ENCODE results near the gene SCPEP1.
"Not testable (repeated sequence)": the region's sequence is repeated elsewhere in the genome, so short reads cannot be mapped to it uniquely, and the experiment has no call there.

The SCPEP1 gene, protein sequence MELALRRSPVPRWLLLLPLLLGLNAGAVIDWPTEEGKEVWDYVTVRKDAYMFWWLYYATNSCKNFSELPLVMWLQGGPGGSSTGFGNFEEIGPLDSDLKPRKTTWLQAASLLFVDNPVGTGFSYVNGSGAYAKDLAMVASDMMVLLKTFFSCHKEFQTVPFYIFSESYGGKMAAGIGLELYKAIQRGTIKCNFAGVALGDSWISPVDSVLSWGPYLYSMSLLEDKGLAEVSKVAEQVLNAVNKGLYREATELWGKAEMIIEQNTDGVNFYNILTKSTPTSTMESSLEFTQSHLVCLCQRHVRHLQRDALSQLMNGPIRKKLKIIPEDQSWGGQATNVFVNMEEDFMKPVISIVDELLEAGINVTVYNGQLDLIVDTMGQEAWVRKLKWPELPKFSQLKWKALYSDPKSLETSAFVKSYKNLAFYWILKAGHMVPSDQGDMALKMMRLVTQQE

DNA sequence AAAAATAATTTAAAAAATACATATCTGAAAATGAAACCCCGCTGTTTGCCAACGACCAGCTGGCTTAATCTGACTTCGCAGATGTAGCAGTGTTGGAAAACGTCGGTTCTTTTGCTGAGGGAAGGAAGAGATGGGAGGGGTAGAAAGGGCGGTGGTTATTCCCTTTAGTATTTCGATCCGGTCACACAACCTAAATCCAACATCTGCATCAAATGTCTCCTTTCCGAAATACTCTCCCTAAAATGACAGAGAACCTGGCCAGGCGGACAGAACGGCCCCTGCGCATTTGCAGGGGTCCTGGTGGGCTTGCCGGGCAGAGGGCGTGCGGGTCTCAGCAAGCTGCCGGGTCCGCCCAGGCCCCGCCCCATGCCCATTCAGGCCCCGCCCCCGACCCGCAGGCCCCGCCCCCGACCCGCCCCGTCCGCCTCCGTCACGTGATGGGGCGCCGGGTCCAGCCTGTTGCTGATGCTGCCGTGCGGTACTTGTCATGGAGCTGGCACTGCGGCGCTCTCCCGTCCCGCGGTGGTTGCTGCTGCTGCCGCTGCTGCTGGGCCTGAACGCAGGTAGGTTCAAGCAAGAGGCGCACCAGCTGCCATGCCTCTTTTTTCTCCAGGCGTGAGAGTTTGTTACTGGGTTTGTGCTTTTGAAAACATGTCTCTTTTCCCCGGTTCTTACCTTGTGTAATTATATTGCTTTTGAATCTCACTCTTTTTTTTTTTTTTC lies at the start of gene SCPEP1:
SCPEP1 (plus strand) TSS at position 459 of the 723 bp plus-strand sequence; CDS start at position 488, 29 bp downstream.
- FAIRE-seq = no peak

DNA sequence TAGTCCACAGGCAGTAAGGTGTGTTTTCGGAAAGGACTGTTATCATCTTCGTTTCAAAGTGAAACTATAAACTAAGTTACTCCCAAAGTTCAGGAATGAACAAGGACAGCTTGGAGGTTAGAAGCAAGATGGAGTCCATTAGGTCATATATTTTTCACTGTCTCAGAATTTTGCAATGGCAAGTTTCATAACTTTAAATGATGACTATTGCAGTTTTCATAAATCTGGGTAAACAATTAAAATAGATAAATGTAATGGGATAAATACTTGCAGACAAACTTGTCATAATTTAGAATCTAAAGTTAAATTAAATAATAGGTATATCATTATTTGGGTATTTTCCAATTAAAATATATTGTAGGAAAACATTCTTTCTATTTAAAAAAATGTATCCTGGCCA lies 49.3 kb upstream of the SCPEP1 start:
- no peak for FAIRE-seq

DNA sequence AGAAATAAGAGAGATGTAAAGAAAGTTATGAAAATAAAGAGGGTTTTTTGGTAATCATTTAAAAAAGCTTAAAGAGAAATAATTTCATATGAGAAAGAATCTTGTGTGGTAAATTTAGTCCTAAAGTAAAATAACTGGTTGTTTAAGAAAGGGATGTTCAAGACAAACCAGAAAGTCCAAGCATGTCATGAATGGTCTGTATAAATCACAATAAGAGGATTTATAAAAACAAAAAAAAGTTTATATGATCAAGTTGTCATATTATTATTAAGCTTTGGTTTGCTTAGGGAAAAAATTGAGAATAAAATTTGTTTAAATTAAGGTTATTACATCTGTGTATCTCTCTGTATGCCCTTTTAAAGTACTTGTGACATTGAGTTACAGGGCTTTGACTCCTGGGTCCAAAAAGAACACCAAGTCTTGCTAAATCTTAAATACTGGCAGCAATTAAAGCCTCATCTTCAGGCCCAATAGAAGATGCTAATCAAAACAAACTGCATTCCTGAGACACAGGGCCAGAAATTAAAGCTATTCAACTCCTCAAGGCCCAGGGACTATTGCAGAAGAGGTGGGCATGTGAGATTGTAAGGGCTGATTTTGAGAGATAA lies 48.5 kb upstream of the SCPEP1 start:
- peak; percentile 39 for FAIRE-seq

DNA sequence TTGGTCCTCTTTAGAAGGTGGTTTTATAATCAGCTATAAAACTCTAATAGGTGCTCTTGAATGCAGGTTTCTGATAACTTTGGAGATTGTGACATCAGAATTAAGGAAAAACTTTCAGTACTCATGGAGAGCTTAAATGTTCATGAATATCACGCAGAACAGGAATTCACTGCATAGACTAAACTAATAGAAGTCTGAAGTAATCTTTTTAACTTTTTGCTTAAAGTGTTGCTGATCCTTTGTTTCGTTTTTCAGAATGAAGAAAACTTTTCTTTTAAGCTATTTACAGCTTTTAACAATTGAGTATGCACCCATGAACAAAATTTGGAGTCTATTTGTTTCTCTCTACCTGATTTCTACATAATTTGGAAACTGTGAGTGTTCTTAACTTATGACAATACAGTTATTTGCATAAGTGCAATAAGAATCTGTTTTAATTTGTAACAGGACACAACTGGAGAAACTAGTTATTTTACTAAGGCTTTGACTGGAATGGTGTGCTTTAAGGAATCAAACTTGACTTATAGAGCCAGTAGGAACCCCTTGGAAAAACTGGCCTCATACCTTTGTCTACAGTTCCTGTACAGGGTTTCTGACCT lies 47.1 kb upstream of the SCPEP1 start:
- FAIRE-seq = no peak

DNA sequence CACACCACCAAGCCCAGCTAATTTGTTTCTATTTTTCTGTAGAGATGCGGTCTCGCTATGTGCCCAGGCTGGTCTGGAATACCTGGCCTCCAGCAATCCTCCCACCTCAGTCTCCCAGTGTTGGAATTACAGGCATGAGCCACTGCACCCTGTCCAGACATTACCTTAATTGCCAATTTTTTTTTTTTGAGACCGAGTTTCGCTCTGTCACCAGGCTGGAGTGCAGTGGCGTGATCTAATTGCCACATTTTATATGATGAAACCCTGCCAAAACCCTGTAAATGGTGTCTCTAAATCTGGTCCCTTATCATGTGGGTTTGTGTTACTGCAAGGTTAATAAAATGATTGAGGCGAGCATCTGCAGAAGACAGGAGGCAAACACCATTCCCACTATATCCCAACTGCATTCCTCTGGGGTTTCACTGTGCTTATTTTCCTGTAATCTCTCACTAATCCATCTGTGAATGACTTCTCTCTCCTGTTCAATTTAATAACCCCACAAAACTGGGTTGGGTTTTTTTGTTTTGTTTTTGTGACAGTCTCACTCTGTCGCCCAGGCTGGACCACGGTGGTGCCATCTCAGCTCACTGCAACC lies 44.7 kb upstream of the SCPEP1 start:
- FAIRE-seq = no peak

DNA sequence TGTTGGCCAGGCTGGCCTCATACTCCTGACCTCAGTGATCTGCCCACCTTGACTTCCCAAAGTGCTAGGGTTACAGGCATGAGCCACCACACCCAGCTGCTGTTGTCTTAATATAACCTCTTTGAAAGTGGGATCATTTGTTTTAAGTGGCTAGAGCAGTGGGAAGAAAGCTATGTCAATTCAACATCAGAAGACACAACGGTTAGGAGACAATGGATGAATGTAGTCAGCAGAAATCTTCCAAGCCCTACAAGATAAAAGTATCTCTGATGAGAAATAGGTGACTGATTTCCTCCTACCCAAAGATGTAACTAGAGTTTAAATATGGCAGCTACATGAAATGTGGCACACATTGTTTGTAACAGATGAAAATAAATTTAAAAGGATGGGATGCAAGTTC lies 44.1 kb upstream of the SCPEP1 start:
- FAIRE-seq = no peak

DNA sequence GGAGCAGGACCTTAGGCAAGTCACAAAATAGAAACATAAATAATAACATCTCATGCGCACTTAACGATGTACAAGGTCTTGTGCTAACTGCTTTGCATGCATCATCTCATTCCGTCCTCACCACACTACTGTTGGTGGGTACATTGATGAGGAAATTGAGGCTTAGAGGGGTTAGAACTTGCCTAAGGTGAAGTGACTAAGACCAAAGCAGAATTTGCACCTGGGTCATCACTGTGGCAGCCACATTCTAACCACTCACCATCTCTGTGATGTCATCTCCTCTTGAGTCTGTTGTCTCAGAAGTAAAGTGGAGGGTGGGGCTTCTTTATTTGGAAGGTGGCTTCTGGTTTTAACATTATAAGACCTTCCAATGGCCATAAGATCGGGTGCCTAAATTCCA lies 43.7 kb upstream of the SCPEP1 start:
- FAIRE-seq = no peak

DNA sequence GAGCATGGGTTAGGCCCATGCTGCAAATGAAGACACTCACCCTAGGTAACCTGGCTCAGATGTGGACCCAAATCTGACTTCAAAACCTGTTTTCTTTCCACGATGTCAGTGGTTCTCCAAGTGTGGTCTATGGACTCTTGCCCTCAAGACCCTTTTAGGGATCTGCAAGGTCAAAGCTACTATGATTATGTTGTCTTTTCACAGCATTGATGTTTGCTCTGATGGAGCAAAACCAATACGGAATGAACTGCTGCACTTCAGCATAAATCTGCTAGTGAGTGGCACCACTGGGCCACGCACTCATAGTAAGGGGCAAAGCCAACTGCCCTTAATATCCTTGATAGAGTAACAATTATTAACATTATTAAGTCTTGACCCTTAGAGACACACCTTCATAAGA lies 42.5 kb upstream of the SCPEP1 start:
- FAIRE-seq = no peak

DNA sequence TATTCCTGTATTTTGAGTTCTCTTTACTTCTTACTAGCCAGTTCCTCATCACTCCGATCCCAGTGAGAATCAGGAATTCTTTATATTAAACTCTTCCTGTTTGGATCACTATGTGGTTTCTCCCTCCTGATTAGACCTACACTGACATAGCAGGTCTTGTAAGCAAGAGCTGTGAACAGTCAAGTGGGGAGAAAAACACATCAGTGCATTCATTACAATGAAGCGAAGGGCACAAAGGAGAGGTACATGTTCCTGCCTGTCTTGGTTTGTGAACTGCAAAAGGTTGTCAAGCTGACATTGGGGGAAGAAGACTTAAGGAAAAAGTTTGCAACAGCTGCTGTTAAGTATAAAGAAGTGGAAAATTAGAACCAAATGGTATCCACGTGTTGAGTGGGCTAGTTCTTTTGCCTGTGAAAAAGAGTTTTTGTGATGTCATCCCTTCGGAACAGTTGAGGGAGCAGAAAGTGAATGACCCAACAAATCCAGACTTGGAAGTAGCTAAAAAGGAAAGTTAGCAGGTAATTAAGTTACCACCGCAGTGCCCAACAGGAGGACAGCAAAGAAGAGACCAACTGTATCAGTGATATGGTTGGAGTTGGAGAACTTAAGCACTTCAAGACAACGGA lies 41.1 kb upstream of the SCPEP1 start:
- no peak for FAIRE-seq

DNA sequence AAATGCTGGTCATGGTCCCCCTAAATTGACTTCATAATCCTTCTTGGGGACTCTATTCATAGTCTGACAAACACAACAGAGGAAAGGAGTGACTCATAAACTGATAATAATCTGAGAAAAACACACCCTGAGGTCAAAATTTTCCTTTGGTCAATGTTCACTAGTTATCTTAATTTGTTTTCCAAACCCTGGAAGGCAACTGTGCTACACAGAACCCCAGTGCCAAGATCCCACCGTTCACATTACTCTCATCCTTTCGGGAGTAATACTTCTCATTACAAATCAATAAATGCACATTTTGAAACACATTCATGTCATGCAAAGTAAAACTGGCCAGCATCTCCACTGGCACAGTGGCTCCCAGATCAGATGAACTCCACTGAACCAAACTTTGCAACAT lies 40.2 kb upstream of the SCPEP1 start:
- FAIRE-seq = no peak

DNA sequence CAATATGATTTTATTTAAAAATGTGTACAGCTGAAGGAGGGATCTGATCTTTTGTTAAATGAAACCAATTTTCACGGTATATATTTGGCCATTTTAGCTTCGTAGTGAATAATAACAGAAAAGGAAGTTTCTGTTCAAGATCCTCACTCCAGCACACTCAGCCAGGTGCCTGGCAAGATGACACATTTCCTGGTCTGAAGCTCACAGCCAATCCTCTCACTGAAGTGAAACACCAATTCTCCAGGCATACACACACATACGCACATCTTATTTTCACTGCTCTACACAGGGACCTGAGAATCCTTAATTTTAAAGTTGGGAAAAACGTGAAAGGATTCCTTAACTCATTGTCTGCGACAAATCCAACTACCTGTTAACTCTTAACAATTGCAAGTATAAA lies 39.7 kb upstream of the SCPEP1 start:
- FAIRE-seq = not testable (repeated sequence)

DNA sequence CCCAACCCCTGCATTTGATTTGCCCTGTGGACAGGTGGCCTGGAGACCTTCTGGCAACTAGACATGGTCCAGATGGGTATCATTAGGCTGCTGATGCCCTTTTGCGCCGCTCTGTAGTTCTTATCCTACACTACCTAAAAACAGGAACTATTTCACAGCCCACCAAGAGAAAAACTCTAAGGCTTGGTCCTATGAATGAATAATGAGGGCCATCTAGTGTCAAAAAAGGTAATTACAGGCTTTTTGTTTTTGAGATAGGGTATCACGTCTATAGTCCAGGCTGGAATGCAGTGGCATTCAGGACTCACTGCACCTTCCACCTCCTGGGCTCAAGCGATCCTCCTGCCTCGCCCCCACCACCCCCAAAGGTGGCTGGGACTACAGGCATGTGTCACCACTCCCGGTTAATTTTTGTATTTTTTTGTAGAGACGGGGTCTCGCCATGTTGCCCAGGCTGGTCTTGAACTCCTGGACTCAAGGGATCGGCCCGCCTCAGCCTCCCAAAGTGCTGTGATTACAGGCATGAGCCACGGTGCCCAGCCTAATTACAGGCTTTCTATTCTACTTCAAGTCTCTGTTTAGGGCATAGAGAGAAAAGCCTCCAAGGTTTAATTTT lies 38.0 kb upstream of the SCPEP1 start:
- no peak for FAIRE-seq

DNA sequence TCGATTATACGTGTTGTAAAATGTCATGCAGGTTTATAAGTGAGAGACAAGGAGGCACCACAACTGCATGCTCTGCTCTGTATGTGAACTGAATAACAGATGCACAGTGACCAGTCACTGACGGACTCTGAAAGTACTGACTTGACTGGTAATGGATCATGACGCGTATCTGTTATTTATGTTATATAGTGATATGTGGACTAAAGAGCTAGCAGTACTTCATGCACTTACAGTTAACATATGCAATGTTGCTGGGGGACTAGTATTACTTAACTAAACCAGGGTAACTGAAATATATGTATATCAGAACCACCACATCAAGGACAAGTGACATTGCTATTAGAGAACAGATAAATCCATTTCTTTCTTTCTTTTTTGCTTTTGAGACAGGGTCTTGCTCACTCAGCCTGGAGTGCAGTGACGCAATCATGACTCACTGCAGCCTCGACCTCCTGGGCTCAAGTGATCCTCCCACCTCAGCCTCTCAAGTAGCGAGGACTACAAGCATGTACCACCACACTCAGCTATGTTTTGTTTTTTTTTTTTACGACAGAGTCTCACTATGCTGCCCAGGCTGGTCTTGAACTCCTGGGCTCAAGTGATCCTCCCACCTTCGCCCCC lies 34.3 kb upstream of the SCPEP1 start:
- no peak for FAIRE-seq

DNA sequence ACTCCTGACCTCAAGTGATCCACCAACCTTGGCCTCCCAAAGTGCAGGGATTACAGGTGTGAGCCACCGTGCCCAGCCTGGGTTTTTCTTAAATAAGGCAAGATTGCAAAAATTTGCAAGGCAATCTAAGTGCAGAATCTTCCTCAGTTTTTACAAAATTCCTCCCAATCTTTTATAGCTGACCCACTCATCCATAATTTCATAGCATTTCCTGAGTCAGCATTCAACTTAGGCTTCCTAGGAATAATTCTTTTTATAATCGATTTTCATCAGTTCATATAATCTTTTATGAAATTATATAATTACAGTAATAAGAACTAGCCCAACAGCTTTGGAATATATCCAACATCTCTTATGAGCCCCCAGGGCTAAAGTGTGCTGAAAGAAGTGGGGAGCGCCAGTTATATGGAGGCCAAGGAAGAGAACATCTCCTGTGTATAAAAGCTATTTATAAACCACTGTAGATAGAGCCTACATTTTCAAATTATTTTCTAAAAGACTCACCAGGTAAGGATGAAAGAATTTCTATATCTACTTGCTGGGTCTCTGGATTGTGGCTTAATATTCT lies 31.9 kb upstream of the SCPEP1 start:
- no peak for FAIRE-seq

DNA sequence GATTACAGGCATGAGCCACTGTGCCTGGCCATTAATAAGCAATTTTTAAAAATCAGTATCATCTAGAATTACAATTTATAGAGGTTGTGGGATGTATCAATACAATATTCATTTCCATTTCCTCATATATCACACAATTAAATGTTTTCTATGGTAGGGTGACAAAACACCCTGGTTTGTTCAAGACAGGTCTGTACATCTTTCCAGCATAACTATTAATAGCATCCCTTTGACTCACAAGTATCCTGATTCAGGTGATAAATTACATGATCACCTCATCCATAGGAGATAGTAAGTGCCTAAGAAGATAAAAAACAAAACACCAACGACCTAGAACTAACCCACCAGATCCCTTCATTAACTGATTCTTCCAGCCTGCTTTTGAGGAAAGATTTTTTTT lies 30.2 kb upstream of the SCPEP1 start:
- no peak for FAIRE-seq

DNA sequence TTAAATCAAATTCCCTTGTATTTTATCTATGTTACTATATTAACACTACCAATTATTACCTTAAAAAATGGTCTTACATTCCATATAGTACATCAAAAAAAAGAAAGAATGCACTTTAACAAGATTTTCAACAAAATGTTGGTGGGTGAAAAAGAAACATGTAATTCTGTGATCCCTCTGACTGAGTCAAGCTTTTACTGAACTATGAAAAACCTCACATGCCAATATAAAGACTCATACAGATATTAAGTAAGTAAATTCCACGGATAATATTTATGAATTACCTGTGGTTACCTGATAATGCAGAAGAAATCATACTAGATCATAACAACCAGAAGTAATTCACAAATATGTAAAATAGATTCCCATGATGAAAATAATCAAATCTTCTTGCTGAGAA lies 29.4 kb upstream of the SCPEP1 start:
- FAIRE-seq = no peak

DNA sequence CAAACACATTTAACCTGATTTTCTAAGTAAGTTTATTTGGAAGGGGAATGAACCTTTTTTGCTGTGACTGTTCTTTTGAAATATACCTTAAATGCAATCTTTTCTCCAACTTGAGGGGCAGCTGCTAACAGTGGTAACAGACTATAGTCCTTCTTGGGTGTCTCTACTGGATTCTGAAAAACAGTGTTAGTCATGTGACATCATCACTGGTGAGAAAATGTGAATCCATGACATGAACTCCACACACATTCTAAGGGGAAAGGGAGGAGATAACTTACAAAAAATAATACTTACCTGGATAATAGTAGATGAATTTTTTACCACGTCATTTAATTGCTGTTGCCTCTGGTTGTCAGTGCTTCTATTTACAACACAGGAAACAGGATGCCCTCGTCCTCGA lies 28.3 kb upstream of the SCPEP1 start:
- FAIRE-seq = no peak

DNA sequence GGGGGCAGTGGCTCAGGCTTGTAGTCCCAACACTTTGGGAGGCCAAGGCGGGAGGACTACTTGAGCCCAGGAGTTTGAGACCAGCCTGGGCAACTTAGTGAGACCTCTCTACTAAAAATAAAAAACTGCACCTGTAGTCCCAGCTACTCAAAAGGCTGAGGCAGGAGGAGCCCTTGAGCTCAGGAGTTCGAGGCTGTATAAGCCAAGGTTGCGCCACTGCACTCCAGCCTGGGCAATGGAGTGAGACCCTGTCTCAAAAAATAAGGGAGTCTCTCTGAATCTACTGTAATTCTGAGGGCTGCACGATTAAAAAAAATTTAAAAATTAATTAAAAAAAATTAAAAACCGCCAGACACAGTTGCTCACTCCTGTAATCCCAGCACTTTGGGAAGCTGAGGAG lies 20.9 kb upstream of the SCPEP1 start:
- no peak for FAIRE-seq

DNA sequence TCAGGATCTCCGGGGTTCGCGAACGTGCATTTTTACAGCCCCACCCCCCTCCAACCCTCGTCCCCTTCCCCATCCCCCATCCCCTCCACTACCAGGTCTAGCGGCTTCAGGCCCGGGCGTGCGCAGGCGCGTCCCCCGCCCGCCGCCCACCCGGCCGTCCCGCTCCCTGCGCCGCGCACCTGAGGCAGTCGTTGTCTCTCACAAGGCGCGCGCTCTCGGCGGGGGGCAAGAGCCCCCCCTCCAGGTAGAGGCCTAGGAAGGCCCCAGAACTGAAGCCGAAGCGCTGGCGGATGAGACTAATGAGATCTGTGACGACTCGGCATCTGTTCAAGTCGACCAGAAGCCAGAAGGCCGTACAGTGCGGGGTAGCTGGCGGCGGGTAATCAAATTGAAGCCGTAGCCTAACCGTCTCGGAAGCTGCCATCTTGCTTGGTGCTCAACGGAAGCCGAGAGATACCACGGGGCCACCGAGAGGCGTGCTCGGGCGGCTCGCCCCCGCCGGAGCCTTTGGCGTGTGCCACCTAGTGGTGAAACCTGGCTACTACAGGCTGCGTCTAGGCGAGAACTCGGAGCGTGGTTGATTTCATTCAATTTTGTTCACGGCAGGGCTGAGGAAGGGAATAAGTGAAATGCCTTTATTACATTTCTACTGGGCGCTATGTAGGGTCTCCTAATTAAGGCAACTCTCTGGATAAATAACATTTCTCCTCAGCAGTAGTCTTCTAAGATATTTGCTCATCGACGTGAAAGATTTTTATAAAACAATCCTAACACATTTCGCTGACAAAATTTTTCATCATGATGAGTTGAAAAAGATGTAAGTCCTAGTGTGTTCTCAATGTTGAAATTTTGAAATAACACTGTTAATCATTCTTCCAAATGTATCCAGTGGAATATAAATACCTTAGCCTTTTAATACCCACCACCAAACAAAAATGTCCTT lies 17.1 kb upstream of the SCPEP1 start, which contains the start of gene COIL:
COIL (minus strand) TSS at position 455 of the 943 bp plus-strand sequence; CDS start at position 424, 31 bp downstream.
- no peak for FAIRE-seq

DNA sequence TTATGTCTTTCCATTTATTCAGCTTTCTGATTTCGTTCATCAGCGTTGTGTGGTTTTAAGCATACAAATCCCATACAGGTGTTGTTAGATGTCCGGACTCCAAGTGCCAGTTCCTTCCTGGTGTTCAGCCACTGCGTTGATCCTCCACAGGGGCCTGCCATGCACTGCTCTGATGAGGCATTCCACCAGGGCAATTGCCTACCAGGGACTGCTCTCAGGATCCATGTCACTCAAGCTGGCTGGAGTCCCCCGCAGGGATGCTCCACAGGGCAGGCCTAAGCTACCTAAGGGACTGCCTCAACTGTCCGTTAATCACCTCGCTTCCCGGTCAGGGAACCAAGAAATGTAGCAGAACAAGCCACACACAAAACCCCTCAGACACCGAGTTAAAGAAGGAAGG lies 12.7 kb upstream of the SCPEP1 start:
- FAIRE-seq = not testable (repeated sequence)

Data from A204.1 (cell line).